ENCODE results near the gene BRCA1.

BRCA1 gene

DNA sequence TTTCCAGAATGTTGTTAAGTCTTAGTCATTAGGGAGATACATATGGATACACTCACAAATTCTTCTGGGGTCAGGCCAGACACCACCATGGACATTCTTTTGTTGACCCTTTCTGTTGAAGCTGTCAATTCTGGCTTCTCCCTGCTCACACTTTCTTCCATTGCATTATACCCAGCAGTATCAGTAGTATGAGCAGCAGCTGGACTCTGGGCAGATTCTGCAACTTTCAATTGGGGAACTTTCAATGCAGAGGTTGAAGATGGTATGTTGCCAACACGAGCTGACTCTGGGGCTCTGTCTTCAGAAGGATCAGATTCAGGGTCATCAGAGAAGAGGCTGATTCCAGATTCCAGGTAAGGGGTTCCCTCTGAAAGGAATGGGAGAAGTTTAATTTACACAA, 54.3 kb downstream of the BRCA1 start:
- TF ChIP-seq FOXP2 (optimal IDR thresholded peaks at IDR 0.05; ENCODE audit: borderline replicate concordance, extremely low read depth, extremely low read length, insufficient read depth) = no peak
- TF ChIP-seq SIN3A (IDR thresholded peaks at IDR 0.05; ENCODE audit: borderline replicate concordance, insufficient read depth, low read length) = no peak
- no peak for TF ChIP-seq TAF1 (IDR thresholded peaks at IDR 0.05; ENCODE audit: borderline replicate concordance, insufficient read depth, low read length)
- no peak for TF ChIP-seq POLR2AphosphoS5 (IDR thresholded peaks at IDR 0.05; ENCODE audit: low read depth, low read length)
- TF ChIP-seq, protein P1, sequence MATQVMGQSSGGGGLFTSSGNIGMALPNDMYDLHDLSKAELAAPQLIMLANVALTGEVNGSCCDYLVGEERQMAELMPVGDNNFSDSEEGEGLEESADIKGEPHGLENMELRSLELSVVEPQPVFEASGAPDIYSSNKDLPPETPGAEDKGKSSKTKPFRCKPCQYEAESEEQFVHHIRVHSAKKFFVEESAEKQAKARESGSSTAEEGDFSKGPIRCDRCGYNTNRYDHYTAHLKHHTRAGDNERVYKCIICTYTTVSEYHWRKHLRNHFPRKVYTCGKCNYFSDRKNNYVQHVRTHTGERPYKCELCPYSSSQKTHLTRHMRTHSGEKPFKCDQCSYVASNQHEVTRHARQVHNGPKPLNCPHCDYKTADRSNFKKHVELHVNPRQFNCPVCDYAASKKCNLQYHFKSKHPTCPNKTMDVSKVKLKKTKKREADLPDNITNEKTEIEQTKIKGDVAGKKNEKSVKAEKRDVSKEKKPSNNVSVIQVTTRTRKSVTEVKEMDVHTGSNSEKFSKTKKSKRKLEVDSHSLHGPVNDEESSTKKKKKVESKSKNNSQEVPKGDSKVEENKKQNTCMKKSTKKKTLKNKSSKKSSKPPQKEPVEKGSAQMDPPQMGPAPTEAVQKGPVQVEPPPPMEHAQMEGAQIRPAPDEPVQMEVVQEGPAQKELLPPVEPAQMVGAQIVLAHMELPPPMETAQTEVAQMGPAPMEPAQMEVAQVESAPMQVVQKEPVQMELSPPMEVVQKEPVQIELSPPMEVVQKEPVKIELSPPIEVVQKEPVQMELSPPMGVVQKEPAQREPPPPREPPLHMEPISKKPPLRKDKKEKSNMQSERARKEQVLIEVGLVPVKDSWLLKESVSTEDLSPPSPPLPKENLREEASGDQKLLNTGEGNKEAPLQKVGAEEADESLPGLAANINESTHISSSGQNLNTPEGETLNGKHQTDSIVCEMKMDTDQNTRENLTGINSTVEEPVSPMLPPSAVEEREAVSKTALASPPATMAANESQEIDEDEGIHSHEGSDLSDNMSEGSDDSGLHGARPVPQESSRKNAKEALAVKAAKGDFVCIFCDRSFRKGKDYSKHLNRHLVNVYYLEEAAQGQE (IDR thresholded peaks at IDR 0.05; ENCODE audit: insufficient read depth in 1 of 2, low read depth in 2 of 2, low read length in 2 of 2) = no peak

DNA sequence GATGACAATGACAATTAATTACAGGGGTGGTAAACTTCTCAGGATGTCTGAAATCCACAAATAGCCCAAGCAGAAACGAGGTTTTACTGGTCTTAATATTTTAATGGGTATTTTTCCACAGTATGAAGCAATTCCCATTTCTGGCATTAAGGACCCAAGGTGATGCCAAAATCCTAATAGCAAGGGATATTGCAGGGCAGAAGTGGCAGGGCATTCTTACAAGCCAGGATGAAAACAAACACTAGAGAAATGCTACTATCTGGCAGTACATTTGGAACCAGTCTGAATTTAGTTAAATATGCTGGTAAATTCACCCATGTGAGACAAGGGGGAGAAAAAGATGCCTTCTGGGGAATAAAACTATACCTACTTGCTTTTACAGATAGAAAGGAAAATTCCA, 54.9 kb downstream of the BRCA1 start:
- TF ChIP-seq, protein P1 (IDR thresholded peaks at IDR 0.05; ENCODE audit: insufficient read depth in 1 of 2, low read depth in 2 of 2, low read length in 2 of 2) = no peak
- TF ChIP-seq SIN3A (IDR thresholded peaks at IDR 0.05; ENCODE audit: borderline replicate concordance, insufficient read depth, low read length) (no peak), POLR2AphosphoS5 (IDR thresholded peaks at IDR 0.05; ENCODE audit: low read depth, low read length) (no peak), FOXP2 (optimal IDR thresholded peaks at IDR 0.05; ENCODE audit: borderline replicate concordance, extremely low read depth, extremely low read length, insufficient read depth) (no peak), TAF1 (IDR thresholded peaks at IDR 0.05; ENCODE audit: borderline replicate concordance, insufficient read depth, low read length) (no peak)

DNA sequence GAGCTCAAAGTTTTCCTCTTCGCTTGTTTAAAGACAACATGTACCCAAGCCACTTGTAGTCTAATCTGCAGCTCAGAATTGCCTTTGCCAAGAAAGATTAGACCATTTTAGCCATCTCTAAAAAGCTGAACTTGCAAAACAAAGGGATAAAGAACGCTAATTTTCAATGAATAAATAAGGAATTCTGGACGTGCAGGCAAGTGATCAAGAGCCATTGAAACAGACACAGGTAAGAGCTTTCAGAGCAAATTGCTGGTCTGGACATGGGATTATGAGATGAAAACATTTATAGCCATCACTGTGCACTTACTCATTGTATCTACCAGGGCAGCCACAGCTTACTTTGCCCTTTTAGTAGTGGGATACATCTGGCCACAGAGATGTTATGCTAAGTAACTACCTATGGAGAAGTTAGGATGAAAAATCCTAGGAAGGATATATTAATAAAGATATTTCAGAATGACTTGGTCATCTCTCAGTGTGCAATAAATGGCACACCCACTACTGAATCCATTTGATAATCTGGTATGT, 55.7 kb downstream of the BRCA1 start:
- TF ChIP-seq POLR2AphosphoS5 (IDR thresholded peaks at IDR 0.05; ENCODE audit: low read depth, low read length) = no peak
- no peak for TF ChIP-seq SIN3A (IDR thresholded peaks at IDR 0.05; ENCODE audit: borderline replicate concordance, insufficient read depth, low read length)
- TF ChIP-seq FOXP2 (optimal IDR thresholded peaks at IDR 0.05; ENCODE audit: borderline replicate concordance, extremely low read depth, extremely low read length, insufficient read depth) = no peak
- no peak for TF ChIP-seq TAF1 (IDR thresholded peaks at IDR 0.05; ENCODE audit: borderline replicate concordance, insufficient read depth, low read length)
- TF ChIP-seq, protein P1 (IDR thresholded peaks at IDR 0.05; ENCODE audit: insufficient read depth in 1 of 2, low read depth in 2 of 2, low read length in 2 of 2) = no peak

DNA sequence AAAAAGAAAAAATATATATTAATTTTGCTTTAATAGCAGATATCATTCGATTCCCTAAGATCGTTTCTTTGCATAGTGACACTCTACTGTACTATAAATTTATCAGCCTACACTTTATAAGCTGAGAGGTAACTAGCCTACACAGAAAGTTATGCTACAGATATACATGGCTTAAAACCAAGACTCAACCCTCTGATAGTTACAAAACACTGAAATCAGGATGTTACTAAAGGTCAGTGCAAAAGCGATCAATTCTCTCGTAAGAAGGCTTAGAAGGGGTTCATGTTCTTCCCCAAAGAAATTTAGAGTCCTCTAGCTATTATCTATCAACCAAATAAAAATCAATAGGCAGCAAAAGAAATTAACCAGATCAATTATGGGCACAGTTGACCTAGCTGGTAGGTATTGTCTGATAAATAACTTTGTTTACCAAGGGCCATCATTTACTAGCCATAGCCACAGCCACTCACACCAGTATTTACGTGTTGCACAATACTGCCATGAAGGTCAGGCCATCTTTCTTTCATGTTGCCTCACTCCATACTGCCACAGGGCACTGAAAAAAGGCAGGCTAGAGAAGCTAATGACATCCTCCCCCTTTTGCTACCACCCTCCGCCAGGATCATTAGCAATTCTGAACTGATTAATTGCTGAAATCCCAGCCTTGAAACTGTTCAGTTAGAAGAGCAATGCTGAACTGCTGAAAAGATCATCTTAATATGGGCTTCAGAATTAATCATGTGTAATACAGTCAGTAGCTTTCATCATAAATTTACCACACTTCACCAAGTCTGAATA, 56.4 kb downstream of the BRCA1 start:
- no peak for TF ChIP-seq TAF1 (IDR thresholded peaks at IDR 0.05; ENCODE audit: borderline replicate concordance, insufficient read depth, low read length)
- peak; percentile 20 for TF ChIP-seq FOXP2 (optimal IDR thresholded peaks at IDR 0.05; ENCODE audit: borderline replicate concordance, extremely low read depth, extremely low read length, insufficient read depth)

DNA sequence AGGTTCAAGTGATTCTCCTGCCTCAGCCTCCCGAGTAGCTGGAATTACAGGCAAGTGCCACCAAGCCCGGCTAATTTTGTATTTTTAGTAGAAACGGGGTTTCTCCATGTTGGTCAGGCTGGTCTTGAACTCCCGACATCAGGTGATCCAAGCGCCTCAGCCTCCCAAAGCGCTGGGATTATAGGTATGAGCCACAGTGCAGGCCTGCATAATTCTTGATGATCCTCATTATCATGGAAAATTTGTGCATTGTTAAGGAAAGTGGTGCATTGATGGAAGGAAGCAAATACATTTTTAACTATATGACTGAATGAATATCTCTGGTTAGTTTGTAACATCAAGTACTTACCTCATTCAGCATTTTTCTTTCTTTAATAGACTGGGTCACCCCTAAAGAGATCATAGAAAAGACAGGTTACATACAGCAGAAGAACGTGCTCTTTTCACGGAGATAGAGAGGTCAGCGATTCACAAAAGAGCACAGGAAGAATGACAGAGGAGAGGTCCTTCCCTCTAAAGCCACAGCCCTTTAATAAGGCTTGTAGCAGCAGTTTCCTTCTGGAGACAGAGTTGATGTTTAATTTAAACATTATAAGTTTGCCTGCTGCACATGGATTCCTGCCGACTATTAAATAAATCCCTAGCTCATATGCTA, 62.1 kb downstream of the BRCA1 start:
- TF ChIP-seq, protein P1 (IDR thresholded peaks at IDR 0.05; ENCODE audit: insufficient read depth in 1 of 2, low read depth in 2 of 2, low read length in 2 of 2) = no peak
- TF ChIP-seq POLR2AphosphoS5 (IDR thresholded peaks at IDR 0.05; ENCODE audit: low read depth, low read length) (no peak), SIN3A (IDR thresholded peaks at IDR 0.05; ENCODE audit: borderline replicate concordance, insufficient read depth, low read length) (no peak), TAF1 (IDR thresholded peaks at IDR 0.05; ENCODE audit: borderline replicate concordance, insufficient read depth, low read length) (no peak), FOXP2 (optimal IDR thresholded peaks at IDR 0.05; ENCODE audit: borderline replicate concordance, extremely low read depth, extremely low read length, insufficient read depth) (no peak)
